ENCODE measurements around the gene EMP1.

EMP1 gene

GRCh38 chr12:13198241-13198640, 1.7 kb downstream of the EMP1 start:
- no peak for DNase-seq

DNA sequence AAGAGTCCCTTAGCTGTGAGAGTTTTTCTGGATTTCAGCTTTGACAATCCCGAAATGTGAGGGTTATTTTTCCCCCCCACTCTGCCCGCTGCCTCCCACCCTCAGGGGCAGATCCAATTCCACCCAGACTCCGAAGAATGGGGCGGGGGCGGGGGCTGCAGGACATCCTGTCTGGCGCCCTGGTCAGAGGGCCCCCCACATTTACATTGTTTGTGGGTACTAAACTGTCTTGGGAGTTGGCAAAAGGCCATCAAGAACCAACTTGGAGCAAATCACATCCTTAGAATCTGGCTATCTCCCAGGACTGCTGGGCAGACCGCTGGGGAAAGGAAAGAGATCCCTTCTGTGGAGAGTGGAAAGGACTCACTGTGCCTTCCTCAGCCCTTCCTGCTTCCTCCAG, 2.4 kb downstream of the EMP1 start:
- no peak for DNase-seq

DNA sequence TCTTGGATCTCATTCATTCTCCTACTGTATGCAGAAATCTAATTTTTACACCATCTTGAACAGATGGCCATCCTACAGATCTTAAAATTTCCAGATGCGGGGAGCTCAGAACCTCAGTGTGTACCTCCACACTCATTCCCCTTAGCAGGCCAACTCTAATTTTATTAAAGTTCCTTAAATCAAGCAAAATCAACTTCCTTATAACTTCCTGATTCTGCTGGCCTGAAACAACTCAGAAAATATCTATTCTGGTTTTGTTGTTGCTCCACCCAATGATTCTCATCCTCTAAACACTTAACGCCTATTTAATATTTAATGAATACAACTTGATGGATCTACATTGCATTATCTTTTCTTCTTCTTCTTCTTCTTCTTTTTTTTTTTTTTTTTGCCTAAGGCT, 3.1 kb downstream of the EMP1 start:
- DNase-seq = no peak

DNA sequence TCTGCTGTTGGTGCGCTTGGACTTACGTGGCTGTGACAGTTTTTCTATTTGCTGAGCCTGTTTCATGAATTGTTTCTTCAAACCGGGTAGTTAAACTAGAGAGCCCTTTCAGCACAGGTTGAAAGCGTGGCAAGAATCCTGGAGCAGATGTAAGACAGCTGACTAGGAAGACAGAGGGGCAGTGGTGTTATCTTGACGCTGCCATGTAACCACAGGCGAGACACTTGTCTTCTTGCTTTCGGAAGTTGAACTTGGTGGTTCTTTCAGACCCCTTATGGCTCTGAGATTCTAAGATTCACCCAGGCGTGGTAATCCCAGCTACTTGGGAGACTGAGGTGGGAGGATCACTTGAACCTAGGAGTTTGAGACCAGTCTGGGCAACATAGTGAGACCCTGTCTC, 4.3 kb downstream of the EMP1 start:
- DNase-seq = no peak

- DNase-seq = no peak
Measured at GRCh38 chr12:13203034-13203922, 6.8 kb downstream of the EMP1 start.

DNA sequence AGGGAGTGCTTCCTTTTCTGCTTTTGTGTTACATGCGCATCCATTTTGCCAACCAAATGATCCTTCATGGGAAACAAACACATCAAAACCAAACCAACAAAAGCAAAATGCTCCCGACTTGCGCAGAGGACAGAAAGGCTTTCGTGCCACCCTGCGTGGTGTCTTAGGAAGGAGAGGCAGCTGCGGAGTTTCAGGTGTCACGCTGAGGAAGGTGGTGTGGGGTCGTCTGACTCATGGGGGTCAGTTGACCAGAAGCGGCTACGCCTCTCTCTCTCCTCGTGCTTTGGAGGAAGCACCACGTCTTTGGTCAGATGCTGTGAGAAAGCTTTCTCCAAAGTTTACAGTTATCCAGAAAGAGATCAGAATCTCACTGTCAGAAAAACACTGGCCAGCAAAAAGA, 7.9 kb downstream of the EMP1 start:
- DNase-seq = no peak

DNA sequence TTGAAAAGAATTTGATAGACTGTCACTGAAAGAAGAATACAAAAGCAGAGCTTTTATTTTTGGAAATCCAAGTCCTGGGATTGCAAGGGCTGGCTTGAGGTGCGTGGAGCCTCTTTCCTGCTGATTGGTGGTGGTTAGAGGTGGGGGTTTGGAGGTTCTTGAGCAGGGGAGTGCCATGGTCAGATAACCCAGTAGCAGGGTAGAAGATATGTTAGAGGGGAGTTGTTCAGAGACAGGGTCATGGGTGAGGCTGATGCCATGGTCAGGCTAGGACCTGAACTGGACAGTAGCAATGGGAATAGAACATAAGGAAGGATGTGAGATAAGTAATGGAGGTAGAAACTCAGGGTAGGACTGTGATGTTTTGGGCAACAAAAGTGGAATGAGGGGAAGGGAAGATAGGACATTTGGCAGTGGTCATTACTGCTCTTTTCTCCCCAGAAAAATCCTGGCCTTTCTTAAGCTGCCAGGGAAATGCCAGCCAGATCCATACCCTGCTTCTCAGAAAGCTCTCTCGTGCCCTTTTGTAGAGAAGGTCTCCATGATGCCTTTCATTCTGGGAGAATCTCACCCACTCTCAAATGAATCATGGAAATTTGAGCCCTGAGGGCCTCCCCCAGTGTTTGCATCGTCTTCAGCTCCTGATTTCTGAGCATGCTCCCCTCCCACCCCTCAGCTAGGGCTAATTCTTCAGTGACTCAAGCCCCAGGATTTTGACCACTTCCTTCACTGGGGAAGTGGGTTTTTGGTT, 9.5 kb downstream of the EMP1 start:
- DNase-seq = peak; percentile 2

DNA sequence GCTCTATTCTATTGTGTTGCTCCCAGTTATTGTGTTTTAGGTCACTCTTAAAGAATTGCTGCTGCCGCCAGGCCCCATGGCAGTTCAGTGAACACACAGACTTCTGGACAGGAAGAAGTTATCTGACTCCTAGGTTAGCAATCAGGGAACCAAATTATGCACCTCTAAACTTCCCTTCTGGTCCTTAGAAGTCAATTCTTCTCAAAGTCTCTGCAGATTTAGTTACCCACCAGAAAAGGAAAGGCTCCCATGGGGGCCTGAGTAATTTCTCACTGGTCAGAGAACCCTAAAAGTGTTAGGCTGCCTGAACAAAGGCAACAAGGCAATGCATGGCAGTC, 10.0 kb downstream of the EMP1 start:
- DNase-seq = no peak

DNA sequence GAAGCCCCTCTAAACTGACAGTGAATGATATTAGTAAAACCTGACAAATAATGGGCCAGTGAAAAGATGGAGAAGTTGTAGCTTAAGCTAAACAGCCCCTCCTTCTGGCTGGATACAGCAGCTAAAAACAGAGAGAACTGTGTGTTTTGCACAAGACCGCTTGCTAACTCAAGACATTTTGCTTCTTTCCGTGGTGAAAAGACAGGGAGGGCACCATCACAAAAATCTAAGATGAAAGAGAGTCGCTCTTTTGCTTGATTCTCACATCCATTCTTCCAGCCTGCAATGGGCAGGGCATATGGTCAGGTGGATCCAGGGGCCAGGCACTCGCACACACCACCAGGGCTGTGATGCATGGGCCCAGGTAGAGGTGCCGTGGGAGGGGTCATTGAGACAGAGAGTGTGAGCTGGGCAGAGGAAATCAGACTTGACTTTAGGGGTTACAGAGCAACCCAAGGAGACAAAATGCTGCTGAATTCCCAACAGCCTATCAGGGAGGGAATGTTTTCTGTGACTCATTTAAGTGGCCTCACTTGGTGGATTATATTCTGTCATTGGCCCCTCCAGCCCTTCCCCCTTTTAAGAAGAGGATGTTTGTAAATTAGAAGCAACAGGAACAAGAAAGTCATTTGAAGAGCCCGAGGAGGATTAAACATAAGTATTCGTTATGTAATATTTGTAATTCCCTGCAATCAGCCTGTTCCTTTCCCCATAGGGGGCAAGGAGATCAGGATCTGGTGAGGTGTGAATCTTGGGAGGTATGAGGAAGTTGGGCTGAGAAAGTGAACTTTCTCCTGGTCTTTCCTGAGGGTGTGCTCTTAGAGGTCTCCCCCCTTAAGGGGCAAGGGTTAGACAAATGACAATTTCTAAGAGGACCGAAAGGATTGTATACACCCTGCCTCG, 12.3 kb downstream of the EMP1 start:
- no peak for DNase-seq

DNA sequence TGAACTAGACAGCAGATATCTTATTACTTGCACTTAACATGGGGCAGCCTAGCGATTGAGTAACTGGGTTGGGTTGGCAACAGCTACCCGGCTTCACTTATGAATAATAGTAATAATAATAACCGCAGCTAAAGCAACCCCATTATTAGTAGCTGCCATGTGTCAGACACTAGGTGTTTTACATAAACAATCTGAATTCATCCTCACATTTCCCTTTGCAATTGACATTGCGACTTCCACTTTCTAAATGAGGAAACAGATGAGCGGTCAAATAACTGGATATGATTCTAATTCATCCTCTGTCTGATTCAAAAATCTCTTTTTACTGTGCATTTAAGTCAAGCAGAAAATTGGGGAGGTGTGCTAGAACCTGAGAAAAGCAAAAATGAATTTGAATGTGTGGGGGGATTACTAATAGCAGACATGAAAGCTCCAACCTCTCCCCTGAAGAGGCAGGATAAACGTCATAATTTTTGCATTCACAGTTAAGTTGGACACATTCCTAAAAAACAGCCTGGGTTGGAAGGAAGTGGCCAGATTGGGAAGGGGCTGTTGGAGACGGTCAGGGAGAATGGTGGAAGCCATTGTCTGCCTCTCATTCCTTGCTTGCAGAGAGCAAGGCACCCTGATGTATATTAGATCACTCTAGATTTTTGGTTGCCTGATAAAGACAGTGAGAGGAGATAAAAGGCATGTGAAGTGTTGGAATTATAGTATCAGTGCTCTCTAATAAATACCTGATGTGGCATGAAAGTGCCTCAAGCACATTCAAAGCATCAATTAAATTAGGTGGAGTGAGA, 13.1 kb downstream of the EMP1 start:
- DNase-seq = no peak

- DNase-seq = no peak
Measured at GRCh38 chr12:13210236-13211190, 14.0 kb downstream of the EMP1 start.

GRCh38 chr12:13211191-13211858, 14.8 kb downstream of the EMP1 start:
- no peak for DNase-seq

GRCh38 chr12:13211859-13212664, 15.5 kb downstream of the EMP1 start:
- peak; percentile 0 for DNase-seq

DNA sequence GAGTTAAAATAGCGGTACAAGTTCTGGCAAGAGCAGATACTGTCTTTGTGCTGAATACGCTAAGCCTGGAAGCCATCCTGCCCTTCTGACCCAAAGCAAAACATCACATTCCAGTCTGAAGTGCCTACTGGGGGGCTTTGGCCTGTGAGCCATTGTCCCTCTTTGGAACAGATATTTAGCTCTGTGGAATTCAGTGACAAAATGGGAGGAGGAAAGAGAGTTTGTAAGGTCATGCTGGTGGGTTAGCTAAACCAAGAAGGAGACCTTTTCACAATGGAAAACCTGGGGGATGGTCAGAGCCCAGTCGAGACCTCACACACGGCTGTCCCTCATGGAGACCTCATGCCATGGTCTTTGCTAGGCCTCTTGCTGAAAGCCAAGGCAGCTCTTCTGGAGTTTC, 18.5 kb downstream of the EMP1 start:
- DNase-seq = no peak

- no peak for DNase-seq
Measured at GRCh38 chr12:13218641-13219040, 22.1 kb downstream of the EMP1 start.

- DNase-seq = no peak
Measured at GRCh38 chr12:13219320-13219719, 22.8 kb downstream of the EMP1 start.

- no peak for DNase-seq
Measured at GRCh38 chr12:13220838-13221237, 24.3 kb downstream of the EMP1 start.

DNA sequence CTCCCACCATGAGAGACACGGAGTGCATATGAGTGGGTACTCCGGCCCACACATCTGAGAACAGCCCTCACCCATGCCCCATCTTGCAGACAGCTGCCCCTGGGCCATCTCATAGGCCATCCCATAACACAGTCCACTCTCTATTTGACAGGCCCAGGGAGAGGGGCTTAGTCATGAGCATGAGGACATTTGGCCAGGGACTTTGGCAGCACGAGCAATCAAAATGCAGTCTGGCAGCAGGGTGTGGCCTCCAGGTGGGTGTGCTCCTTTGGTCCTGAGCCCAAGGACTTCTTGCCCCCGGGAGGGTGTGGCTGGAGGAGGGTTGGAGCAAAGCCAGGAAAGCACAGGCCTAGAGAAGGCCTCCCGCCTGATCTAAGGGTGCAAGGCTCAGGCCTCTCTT, 25.6 kb downstream of the EMP1 start:
- no peak for DNase-seq

GRCh38 chr12:13223179-13223804, 26.8 kb downstream of the EMP1 start:
- no peak for DNase-seq
